ENCODE measurements around the gene GCK.

GRCh38 chr7:44201813-44202212, 12.6 kb upstream of the GCK start:
- TF ChIP-seq FOXM1 (IDR thresholded peaks at IDR 0.05; ENCODE audit: borderline replicate concordance) (no peak), TARDBP (IDR thresholded peaks at IDR 0.05) (no peak), PKNOX1 (IDR thresholded peaks at IDR 0.05) (no peak), LEF1 (IDR thresholded peaks at IDR 0.05; ENCODE audit: borderline replicate concordance) (no peak)
